ENCODE measurements around the gene SMIM31.

- no peak for TF ChIP-seq CTCF (IDR thresholded peaks at IDR 0.05)
- TF ChIP-seq POLR2A (IDR thresholded peaks at IDR 0.05), result no peak
- no peak for TF ChIP-seq EP300 (IDR thresholded peaks at IDR 0.05)
- no peak for TF ChIP-seq POLR2AphosphoS5 (IDR thresholded peaks at IDR 0.05)
Observed at GRCh38 chr4:164780839-164781238, 26.9 kb downstream of the SMIM31 start.
